DND-41 (cell line): ENCODE measurements around the gene SAP25.
A peak's percentile ranks its signal among the peaks of the same experiment; 100 is the strongest.

Source experiments
- ATAC-seq: fragments of 200-7000 bp; cut with Tn5 transposase; 3 replicates; pipeline ENCODE4 v1.9.1; 2021; ENCODE audit warnings: low read depth; ENCODE audit not compliant: insufficient read depth
- DNase-seq: peaks from one replicate; pipeline ENCODE4 v3.0.0-alpha.2; 2020
- H2AFZ ChIP-seq: 2 replicates; pipeline ENCODE4 v1.6.0; 2012; ENCODE audit warnings: low read depth, low read length
- H3K27ac ChIP-seq: 2 replicates; pipeline ENCODE4 v1.5.1; 2012; ENCODE audit warnings: low read length, inconsistent platforms
- H3K27me3 ChIP-seq: fragments of 200-600 bp; sonication (generic); 2 replicates; pipeline ENCODE4 v1.6.0; 2012; ENCODE audit warnings: low read length, mild to moderate bottlenecking, inconsistent platforms; ENCODE audit not compliant: insufficient read depth, poor library complexity
- H3K36me3 ChIP-seq: 2 replicates; pipeline ENCODE4 v1.5.1; 2012; ENCODE audit warnings: low read length, inconsistent platforms; ENCODE audit not compliant: insufficient read depth
- H3K4me1 ChIP-seq: 2 replicates; pipeline ENCODE4 v1.5.1; 2012; ENCODE audit warnings: mild to moderate bottlenecking, low read length; ENCODE audit not compliant: insufficient read depth
- H3K4me2 ChIP-seq: 2 replicates; pipeline ENCODE4 v1.6.0; 2012; ENCODE audit warnings: mild to moderate bottlenecking, moderate library complexity, low read length, inconsistent platforms; ENCODE audit not compliant: insufficient read depth
- H3K4me3 ChIP-seq, 2 experiments: fragments of 200-600 bp in 1 of 2; shearing (Covaris generic) in 1 of 2; 2 replicates each; pipeline ENCODE4 v1.5.1; 2012 to 2016; ENCODE audit warnings: inconsistent platforms in 2 of 2, low read length in 2 of 2, mild to moderate bottlenecking in 2 of 2, low read depth in 1 of 2, moderate library complexity in 1 of 2
- H3K79me2 ChIP-seq: 2 replicates; pipeline ENCODE4 v1.6.0; 2012; ENCODE audit warnings: low read length, inconsistent platforms; ENCODE audit not compliant: insufficient read depth
- H3K9ac ChIP-seq: 2 replicates; pipeline ENCODE4 v1.6.0; 2012; ENCODE audit warnings: low read depth, mild to moderate bottlenecking, inconsistent platforms, low read length, moderate library complexity
- H3K9me3 ChIP-seq: 2 replicates; pipeline ENCODE4 v1.5.1; 2012; ENCODE audit warnings: low read length, moderate library complexity, mild to moderate bottlenecking, inconsistent platforms; ENCODE audit not compliant: insufficient read depth, severe bottlenecking
- H4K20me1 ChIP-seq: 2 replicates; pipeline ENCODE4 v1.6.0; 2012; ENCODE audit warnings: low read length; ENCODE audit not compliant: insufficient read depth
- EZH2 ChIP-seq: IDR thresholded peaks from 3 replicates; pipeline ENCODE4 v1.6.1; 2012; ENCODE audit warnings: borderline replicate concordance, low read depth, mild to moderate bottlenecking, moderate library complexity, low read length, inconsistent platforms; ENCODE audit not compliant: severe bottlenecking
- TF ChIP-seq, protein P1 (sequence below): IDR thresholded peaks from 2 replicates; pipeline ENCODE4 v1.5.1; 2012; ENCODE audit warnings: borderline replicate concordance, low read length, moderate library complexity, mild to moderate bottlenecking; ENCODE audit not compliant: poor library complexity, severe bottlenecking; ENCODE audit errors: extremely low read depth

The SAP25 gene

DNA sequence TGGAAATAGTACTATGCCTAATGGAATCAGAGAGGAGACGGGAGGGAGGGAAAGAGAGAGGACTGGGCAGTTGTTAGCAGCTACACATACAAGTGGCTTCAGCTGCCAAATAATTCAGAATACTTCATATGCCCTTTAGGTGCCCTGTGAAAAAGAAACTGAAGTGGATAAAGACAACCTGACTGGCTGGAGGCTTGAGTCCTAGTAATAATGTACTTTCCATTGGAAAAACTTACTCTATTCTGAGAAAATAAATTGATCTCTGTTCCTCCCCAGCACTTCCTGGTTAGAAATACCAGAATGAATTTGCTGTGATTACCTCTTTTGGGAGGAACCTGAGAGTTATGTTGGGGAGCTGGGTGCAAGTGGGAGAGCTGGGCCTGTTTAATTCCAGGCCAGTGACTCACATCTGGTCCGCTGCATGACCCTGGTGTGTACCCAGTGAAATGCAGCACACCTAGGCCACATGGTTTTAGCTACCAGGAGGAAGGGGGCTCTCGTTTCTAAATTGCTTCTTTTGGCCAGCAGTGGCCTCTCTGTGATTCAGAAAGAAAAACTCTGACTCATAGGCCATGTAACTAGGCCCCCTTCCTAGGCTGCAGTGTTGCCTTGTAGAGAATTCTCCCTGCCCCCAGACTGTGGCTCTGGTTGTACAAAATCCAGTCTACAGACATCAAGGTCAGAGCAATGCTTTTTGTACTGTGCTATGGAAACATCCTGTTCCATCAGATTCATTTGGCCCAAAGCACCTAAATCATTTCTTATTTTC is 28.2 kb downstream of the SAP25 start:
- Histone ChIP-seq H3K4me2 (no peak overlapping the region), H3K27ac (no peak overlapping the region), H2AFZ (no peak overlapping the region), H3K4me3 (no peak overlapping the region), H3K9me3 (no peaks in the 10 kb centered on the region), H4K20me1 (peaks cover 10% of the 10 kb centered on the region; the same call in 1 of the 2 replicates), H3K9ac (no peak overlapping the region; the same call in 1 of the 2 replicates), H3K4me1 (0 out of 2 replicates have a peak, but pooled peaks cover 4% of the 10 kb centered on the region), H3K36me3 (peaks cover 12% of the 10 kb centered on the region), H3K27me3 (no peaks in the 10 kb centered on the region), H3K79me2 (peaks cover 23% of the 10 kb centered on the region)
- TF ChIP-seq, protein P1, sequence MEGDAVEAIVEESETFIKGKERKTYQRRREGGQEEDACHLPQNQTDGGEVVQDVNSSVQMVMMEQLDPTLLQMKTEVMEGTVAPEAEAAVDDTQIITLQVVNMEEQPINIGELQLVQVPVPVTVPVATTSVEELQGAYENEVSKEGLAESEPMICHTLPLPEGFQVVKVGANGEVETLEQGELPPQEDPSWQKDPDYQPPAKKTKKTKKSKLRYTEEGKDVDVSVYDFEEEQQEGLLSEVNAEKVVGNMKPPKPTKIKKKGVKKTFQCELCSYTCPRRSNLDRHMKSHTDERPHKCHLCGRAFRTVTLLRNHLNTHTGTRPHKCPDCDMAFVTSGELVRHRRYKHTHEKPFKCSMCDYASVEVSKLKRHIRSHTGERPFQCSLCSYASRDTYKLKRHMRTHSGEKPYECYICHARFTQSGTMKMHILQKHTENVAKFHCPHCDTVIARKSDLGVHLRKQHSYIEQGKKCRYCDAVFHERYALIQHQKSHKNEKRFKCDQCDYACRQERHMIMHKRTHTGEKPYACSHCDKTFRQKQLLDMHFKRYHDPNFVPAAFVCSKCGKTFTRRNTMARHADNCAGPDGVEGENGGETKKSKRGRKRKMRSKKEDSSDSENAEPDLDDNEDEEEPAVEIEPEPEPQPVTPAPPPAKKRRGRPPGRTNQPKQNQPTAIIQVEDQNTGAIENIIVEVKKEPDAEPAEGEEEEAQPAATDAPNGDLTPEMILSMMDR: no peak
- no peak for TF ChIP-seq EZH2
- ATAC-seq: peak; percentile 19; the same call in 1 of the 3 replicates
- DNase-seq: no peak

DNA sequence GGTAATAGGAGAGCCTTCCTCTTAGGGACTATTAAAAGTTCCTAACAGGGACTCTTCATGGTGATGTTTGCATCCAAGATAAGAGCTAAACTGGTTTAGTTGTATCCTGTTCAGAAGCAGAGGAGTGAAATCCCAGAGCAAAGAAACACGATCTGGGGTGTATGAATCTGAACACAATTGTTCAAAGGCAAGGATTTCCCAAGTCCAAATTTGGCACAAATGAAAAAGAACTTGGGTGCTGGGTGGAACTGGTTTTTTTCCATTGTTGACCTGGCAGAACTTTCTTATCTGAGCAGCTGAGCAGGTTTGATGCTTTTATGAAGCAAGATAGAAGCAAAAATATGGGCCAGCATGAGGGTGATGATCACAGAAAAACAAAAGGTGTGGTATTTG is 28.7 kb downstream of the SAP25 start:
- Histone ChIP-seq H3K27ac (no peak overlapping the region), H3K4me2 (no peak overlapping the region), H3K4me1 (peaks cover 10% of the 10 kb centered on the region), H3K79me2 (peaks cover 28% of the 10 kb centered on the region), H2AFZ (no peak overlapping the region), H3K4me3 (no peak overlapping the region), H4K20me1 (peaks cover 13% of the 10 kb centered on the region; the same call in 1 of the 2 replicates), H3K27me3 (no peaks in the 10 kb centered on the region), H3K9ac (no peak overlapping the region; the same call in 1 of the 2 replicates), H3K9me3 (no peaks in the 10 kb centered on the region), H3K36me3 (peaks cover 8% of the 10 kb centered on the region)
- TF ChIP-seq EZH2: no peak
- TF ChIP-seq, protein P1: no peak
- ATAC-seq (no peak), DNase-seq (no peak)

DNA sequence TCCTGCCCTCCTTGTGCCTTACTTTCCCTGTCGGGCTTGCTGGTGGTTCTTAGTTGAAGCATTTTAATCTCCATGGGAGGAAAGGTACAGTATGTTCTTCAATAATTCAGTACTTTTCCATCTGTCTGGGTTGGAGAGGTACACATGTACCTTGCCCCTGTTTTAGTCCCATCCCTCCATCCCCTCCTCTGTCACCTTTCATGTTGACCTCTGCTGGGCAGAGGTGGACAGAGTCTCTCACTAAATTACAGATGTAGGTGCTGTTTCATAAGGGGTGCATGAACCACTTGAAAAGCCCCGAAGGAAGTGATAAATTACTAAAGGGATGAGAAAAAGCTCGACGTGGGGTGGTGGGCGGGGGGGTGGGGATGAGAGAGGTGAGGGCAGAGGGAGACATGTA is 29.3 kb downstream of the SAP25 start:
- H3K4me1 ChIP-seq: peaks cover 14% of the 10 kb centered on the region
- no peaks in the 10 kb centered on the region for H3K27me3 ChIP-seq
- H4K20me1 ChIP-seq: peaks cover 16% of the 10 kb centered on the region; the same call in 1 of the 2 replicates
- ATAC-seq: no peak
- H3K9ac ChIP-seq: no peak overlapping the region
- peaks cover 8% of the 10 kb centered on the region for H3K36me3 ChIP-seq
- H3K9me3 ChIP-seq: no peaks in the 10 kb centered on the region
- no peak for DNase-seq
- H3K27ac ChIP-seq: no peak overlapping the region
- TF ChIP-seq EZH2: no peak
- TF ChIP-seq, protein P1: no peak
- no peak overlapping the region for H3K4me2 ChIP-seq
- no peak overlapping the region for H3K4me3 ChIP-seq
- no peak overlapping the region for H2AFZ ChIP-seq
- H3K79me2 ChIP-seq: peaks cover 33% of the 10 kb centered on the region
